SHP77 (cell line): ENCODE data around the gene RASL11B.
"Not testable (repeated sequence)": the region's sequence is repeated elsewhere in the genome, so short reads cannot be mapped to it uniquely, and the experiment has no call there.

ENCODE experiments used
- DNase-seq, 2 experiments: peaks; one replicate each; lab custom pipeline; 2025; lab: John Stamatoyannopoulos, UW

The RASL11B gene

GRCh38 chr4:52861879-52862616 is at the start of gene RASL11B:
Gene RASL11B, plus strand, starts transcription at chr4:52862317. Its CDS starts 191 bp downstream, at chr4:52862508.
- DNase-seq, result peak in 1 of 2 experiments; percentile 35

GRCh38 chr4:52813546-52813945 is 48.6 kb upstream of the RASL11B start:
- DNase-seq, result no peak

GRCh38 chr4:52822583-52822971 is 39.5 kb upstream of the RASL11B start:
- DNase-seq, result no peak

- no peak for DNase-seq
Observed at GRCh38 chr4:52822972-52823701, 39.0 kb upstream of the RASL11B start.

GRCh38 chr4:52823702-52824092 is 38.4 kb upstream of the RASL11B start:
- DNase-seq, result no peak

GRCh38 chr4:52824270-52824602 is 37.9 kb upstream of the RASL11B start:
- no peak for DNase-seq

GRCh38 chr4:52824603-52825459 is 37.3 kb upstream of the RASL11B start:
- peak; percentile 46 to 58 for DNase-seq

- DNase-seq, result no peak
Observed at GRCh38 chr4:52825460-52826090, 36.5 kb upstream of the RASL11B start.

- no peak for DNase-seq
Observed at GRCh38 chr4:52833941-52834525, 28.1 kb upstream of the RASL11B start.

- DNase-seq, result not testable (repeated sequence)
Observed at GRCh38 chr4:52834641-52835456, 27.3 kb upstream of the RASL11B start.

- DNase-seq, result no peak
Observed at GRCh38 chr4:52836120-52836519, 26.0 kb upstream of the RASL11B start.

- no peak for DNase-seq
Observed at GRCh38 chr4:52836678-52837077, 25.4 kb upstream of the RASL11B start.

GRCh38 chr4:52837716-52838558 is 24.2 kb upstream of the RASL11B start:
- no peak for DNase-seq

- no peak for DNase-seq
Observed at GRCh38 chr4:52838729-52839586, 23.2 kb upstream of the RASL11B start.

GRCh38 chr4:52840531-52841370 is 21.4 kb upstream of the RASL11B start:
- DNase-seq, result no peak

- no peak for DNase-seq
Observed at GRCh38 chr4:52841682-52842456, 20.2 kb upstream of the RASL11B start.

GRCh38 chr4:52842792-52843191 is 19.3 kb upstream of the RASL11B start:
- no peak for DNase-seq
